PC-9 (cell line): ENCODE data around the gene F13A1.

Experiments used
- EZH2 ChIP-seq: fragments of 200-600 bp; sonication (generic); IDR thresholded peaks from 2 replicates; pipeline ENCODE4 v1.8.0; 2017; ENCODE audit warnings: antibody characterized with exemption, low read depth
- TF ChIP-seq, protein P1 (sequence below): fragments of 200-600 bp; sonication (generic); conservative IDR thresholded peaks from 2 replicates; pipeline ENCODE4 v1.6.1; 2017; ENCODE audit warnings: mixed run types, antibody characterized with exemption, mild to moderate bottlenecking, moderate library complexity

DNA sequence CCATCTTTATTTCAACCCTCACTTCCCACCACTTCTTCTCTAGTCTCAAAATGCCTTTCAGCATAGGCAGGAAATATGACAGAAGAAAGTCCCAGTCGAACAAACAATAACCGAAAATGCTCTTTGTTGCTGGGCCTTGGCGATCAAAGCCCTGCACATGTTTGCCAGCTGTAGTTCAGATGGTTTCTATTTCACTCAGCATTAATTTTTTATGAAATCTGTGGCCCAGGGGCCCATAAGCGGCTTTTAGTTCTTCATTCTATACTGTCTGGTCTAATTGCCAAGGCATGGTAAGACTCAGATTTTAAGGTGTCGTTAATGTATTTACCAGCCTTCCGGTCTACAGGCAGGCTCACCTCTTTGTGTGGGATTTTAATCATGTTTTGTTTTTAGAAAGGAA lies 10.9 kb upstream of the F13A1 start:
- TF ChIP-seq, protein P1, sequence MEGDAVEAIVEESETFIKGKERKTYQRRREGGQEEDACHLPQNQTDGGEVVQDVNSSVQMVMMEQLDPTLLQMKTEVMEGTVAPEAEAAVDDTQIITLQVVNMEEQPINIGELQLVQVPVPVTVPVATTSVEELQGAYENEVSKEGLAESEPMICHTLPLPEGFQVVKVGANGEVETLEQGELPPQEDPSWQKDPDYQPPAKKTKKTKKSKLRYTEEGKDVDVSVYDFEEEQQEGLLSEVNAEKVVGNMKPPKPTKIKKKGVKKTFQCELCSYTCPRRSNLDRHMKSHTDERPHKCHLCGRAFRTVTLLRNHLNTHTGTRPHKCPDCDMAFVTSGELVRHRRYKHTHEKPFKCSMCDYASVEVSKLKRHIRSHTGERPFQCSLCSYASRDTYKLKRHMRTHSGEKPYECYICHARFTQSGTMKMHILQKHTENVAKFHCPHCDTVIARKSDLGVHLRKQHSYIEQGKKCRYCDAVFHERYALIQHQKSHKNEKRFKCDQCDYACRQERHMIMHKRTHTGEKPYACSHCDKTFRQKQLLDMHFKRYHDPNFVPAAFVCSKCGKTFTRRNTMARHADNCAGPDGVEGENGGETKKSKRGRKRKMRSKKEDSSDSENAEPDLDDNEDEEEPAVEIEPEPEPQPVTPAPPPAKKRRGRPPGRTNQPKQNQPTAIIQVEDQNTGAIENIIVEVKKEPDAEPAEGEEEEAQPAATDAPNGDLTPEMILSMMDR: no peak
- TF ChIP-seq EZH2: no peak
